Measurements from ENCODE around the gene IFT74. TPM values are rescaled to one million over a fixed set of nuclear protein-coding genes. Genes with fewer than 3 reads are reported as not detected.

The IFT74 gene
- total RNA-seq, 1 experiment from 2014 or later, result 16.2 TPM

DNA sequence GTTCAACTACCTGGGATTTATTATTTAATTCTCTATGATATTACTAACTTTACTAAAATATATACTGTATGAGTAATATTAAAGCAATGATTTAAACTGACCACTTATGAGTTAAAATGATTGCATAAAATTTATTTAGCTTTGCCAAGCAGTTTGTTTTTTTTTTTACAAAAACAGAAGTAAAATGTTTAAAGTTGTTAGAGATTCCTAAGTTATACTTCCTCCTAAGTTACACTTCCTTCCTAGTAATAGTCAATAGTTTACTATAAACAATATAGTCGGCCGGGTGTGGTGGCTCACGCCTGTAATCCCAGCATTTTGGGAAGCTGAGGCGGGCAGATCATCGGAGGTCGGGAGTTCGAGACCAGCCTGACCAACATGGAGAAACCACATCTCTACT, 73.0 kb downstream of the IFT74 start:
- Mint-ChIP-seq H3K27me3 (ENCODE audit: low read depth) (no peaks in the 10 kb centered on the region), H3K9me3 (no peaks in the 10 kb centered on the region), H3K27ac (no peak overlapping the region), H3K4me1 (no peaks in the 10 kb centered on the region), H3K36me3 (ENCODE audit: insufficient read depth in 1 of 3, low read depth in 3 of 3) (peaks cover 8 to 16% (median 12%) of the 10 kb centered on the region in 3 experiments), H3K4me3 (no peak overlapping the region)
- Histone ChIP-seq H3K23me2 (ENCODE audit: insufficient read length, low read depth, low read length, poor library complexity, severe bottlenecking) (no peaks in the 10 kb centered on the region), H3K4me2 (ENCODE audit: insufficient read depth, insufficient read length, low read length) (no peak overlapping the region), H3K23ac (ENCODE audit: insufficient read length, low read depth, low read length) (no peak overlapping the region), H4K91ac (ENCODE audit: insufficient read length, low read depth, low read length) (no peak overlapping the region), H3K4ac (ENCODE audit: low read depth, low read length) (no peak overlapping the region), H2BK5ac (ENCODE audit: insufficient read length, low read length) (no peak overlapping the region), H3K9ac (ENCODE audit: extremely low read depth, insufficient read length, low read length) (no peak overlapping the region), H4K8ac (replicated peaks; ENCODE audit: insufficient read length, low read depth, low read length) (no peak overlapping the region), H3T11ph (ENCODE audit: low read length) (no peak overlapping the region), H4K20me1 (ENCODE audit: control insufficient read depth, insufficient read depth, insufficient read length) (no peaks in the 10 kb centered on the region), H2BK12ac (ENCODE audit: insufficient read length, low read depth, low read length) (no peak overlapping the region), H4K5ac (ENCODE audit: insufficient read length, low read depth, low read length) (no peak overlapping the region), H3K14ac (ENCODE audit: insufficient read depth, low read length) (no peak overlapping the region), H3K4me1 (ENCODE audit: insufficient read depth, low read length) (no peaks in the 10 kb centered on the region), H3K79me1 (ENCODE audit: insufficient read depth, low read depth, low read length, poor library complexity, severe bottlenecking) (no peaks in the 10 kb centered on the region), H3K27me3 (ENCODE audit: insufficient read depth, low read length) (no peaks in the 10 kb centered on the region), H3K9me3 (ENCODE audit: control insufficient read depth, low read depth, low read length) (no peaks in the 10 kb centered on the region), H3K56ac (ENCODE audit: insufficient read length, low read depth, low read length) (no peak overlapping the region), H3K18ac (ENCODE audit: insufficient read length, low read depth, low read length) (no peak overlapping the region), H2BK120ac (ENCODE audit: low read depth, low read length, poor library complexity, severe bottlenecking) (no peak overlapping the region), H2AFZ (ENCODE audit: low read length) (no peak overlapping the region), H3K79me2 (ENCODE audit: insufficient read depth, low read length) (no peaks in the 10 kb centered on the region), H2BK20ac (ENCODE audit: low read depth, low read length, poor library complexity, severe bottlenecking) (no peak overlapping the region), H2BK15ac (ENCODE audit: low read depth, low read length) (no peak overlapping the region), H2AK5ac (ENCODE audit: insufficient read length, low read length) (no peak overlapping the region), H3K27ac (ENCODE audit: insufficient read length, low read depth, low read length) (no peak overlapping the region)
- TF ChIP-seq, protein P1, sequence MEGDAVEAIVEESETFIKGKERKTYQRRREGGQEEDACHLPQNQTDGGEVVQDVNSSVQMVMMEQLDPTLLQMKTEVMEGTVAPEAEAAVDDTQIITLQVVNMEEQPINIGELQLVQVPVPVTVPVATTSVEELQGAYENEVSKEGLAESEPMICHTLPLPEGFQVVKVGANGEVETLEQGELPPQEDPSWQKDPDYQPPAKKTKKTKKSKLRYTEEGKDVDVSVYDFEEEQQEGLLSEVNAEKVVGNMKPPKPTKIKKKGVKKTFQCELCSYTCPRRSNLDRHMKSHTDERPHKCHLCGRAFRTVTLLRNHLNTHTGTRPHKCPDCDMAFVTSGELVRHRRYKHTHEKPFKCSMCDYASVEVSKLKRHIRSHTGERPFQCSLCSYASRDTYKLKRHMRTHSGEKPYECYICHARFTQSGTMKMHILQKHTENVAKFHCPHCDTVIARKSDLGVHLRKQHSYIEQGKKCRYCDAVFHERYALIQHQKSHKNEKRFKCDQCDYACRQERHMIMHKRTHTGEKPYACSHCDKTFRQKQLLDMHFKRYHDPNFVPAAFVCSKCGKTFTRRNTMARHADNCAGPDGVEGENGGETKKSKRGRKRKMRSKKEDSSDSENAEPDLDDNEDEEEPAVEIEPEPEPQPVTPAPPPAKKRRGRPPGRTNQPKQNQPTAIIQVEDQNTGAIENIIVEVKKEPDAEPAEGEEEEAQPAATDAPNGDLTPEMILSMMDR (conservative IDR thresholded peaks at IDR 0.05), result no peak
- no peak for DNase-seq
- no CpG with 5 or more reads among the region's 7 CpGs for WGBS (ENCODE audit: extremely low coverage, insufficient read length, low lambda C conversion rate)
